ENCODE measurements around the gene PDGFD.

The PDGFD gene

GRCh38 chr11:104142698-104143097 lies 21.2 kb downstream of the PDGFD start:
- DNase-seq = no peak

GRCh38 chr11:104136861-104137260 lies 27.1 kb downstream of the PDGFD start:
- no peak for DNase-seq

GRCh38 chr11:104134745-104135144 lies 29.2 kb downstream of the PDGFD start:
- peak; percentile 31 for DNase-seq

GRCh38 chr11:104130161-104130560 lies 33.8 kb downstream of the PDGFD start:
- no peak for DNase-seq

- no peak for DNase-seq
These were observed 34.8 kb downstream of the PDGFD start for GRCh38 chr11:104129145-104129544.

- DNase-seq = peak; percentile 3
These were observed 36.1 kb downstream of the PDGFD start for GRCh38 chr11:104127828-104128227.

- DNase-seq = no peak
These were observed 37.5 kb downstream of the PDGFD start for GRCh38 chr11:104126464-104126863.

- DNase-seq = no peak
These were observed 39.0 kb downstream of the PDGFD start for GRCh38 chr11:104124979-104125378.

- DNase-seq = no peak
These were observed 41.1 kb downstream of the PDGFD start for GRCh38 chr11:104122836-104123235.

GRCh38 chr11:104122011-104122635 lies 41.8 kb downstream of the PDGFD start:
- no peak for DNase-seq

GRCh38 chr11:104120493-104121137 lies 43.3 kb downstream of the PDGFD start:
- no peak for DNase-seq

GRCh38 chr11:104118105-104118744 lies 45.7 kb downstream of the PDGFD start:
- no peak for DNase-seq

- no peak for DNase-seq
These were observed 50.4 kb downstream of the PDGFD start for GRCh38 chr11:104113541-104113940.

GRCh38 chr11:104106136-104106754 lies 57.7 kb downstream of the PDGFD start:
- no peak for DNase-seq

GRCh38 chr11:104105155-104105554 lies 58.8 kb downstream of the PDGFD start:
- no peak for DNase-seq

GRCh38 chr11:104104664-104105063 lies 59.3 kb downstream of the PDGFD start:
- DNase-seq = no peak

- DNase-seq = no peak
These were observed 59.7 kb downstream of the PDGFD start for GRCh38 chr11:104104201-104104600.

- no peak for DNase-seq
These were observed 65.4 kb downstream of the PDGFD start for GRCh38 chr11:104098555-104098954.

- no peak for DNase-seq
These were observed 65.8 kb downstream of the PDGFD start for GRCh38 chr11:104098132-104098531.

GRCh38 chr11:104096900-104097299 lies 67.0 kb downstream of the PDGFD start:
- DNase-seq = no peak

GRCh38 chr11:104095791-104096190 lies 68.2 kb downstream of the PDGFD start:
- DNase-seq = no peak

GRCh38 chr11:104094576-104094975 lies 69.4 kb downstream of the PDGFD start:
- no peak for DNase-seq

- DNase-seq = no peak
These were observed 70.3 kb downstream of the PDGFD start for GRCh38 chr11:104093426-104094280.

All from T1000 (cell line).